Testis (tissue), 3 donors: ENCODE data around the gene GRM4. TPM values are rescaled to one million over a fixed set of nuclear protein-coding genes. Genes with fewer than 3 reads are reported as not detected.

Experiments
- DNase-seq: peaks from one replicate; pipeline ENCODE4 v3.0.0-alpha.2; 2019
- H3K27ac ChIP-seq, 2 donors: fragments of 200-600 bp; sonication (generic); one replicate each; pipeline ENCODE4 v1.5.1; 2019
- H3K27me3 ChIP-seq: fragments of 200-600 bp; sonication (generic); one replicate; pipeline ENCODE4 v1.5.1; 2019
- H3K36me3 ChIP-seq: fragments of 200-600 bp; sonication (generic); one replicate; pipeline ENCODE4 v1.5.1; 2017; ENCODE audit warnings: low read depth; ENCODE audit errors: missing control alignments
- H3K4me1 ChIP-seq: fragments of 200-600 bp; sonication (generic); one replicate; pipeline ENCODE4 v1.5.1; 2019
- H3K4me3 ChIP-seq, 2 donors: fragments of 200-600 bp; sonication (generic); one replicate each; pipeline ENCODE4 v1.5.1; 2017 to 2019
- H3K9me3 ChIP-seq: fragments of 200-600 bp; sonication (generic); one replicate; pipeline ENCODE4 v1.5.1; 2017
- POLR2A ChIP-seq: fragments of 450-650 bp; IDR thresholded peaks from one replicate; pipeline ENCODE4 v1.6.1; 2017; ENCODE audit warnings: antibody characterized with exemption, mild to moderate bottlenecking, moderate library complexity
- WGBS, 2 donors: methylation state at CpG; one replicate each; pipeline ENCODE4 v1.1.5; 2018; 5-methylcytosine and 5-hydroxymethylcytosine counted together
- intact Hi-C: fragments of 100-400 bp; cut with DNase I; formaldehyde crosslinking; loops from one replicate; pipeline ENCODE4 v1.15.1; 2023; ENCODE audit warnings: low total_unique reads
- polyA plus RNA-seq: library from polyadenylated mRNA; stranded (reverse); fragments of 350-450 nt; fragmentation: Illumina TruSeq; extraction: RNeasy Lipid Tissue Mini Kit (QIAGEN cat#74804); gene quantifications from one replicate; pipeline ENCODE4 v1.2.3, GENCODE V29; 2014; ENCODE audit warnings: low read depth, low replicate concordance; ENCODE audit not compliant: insufficient read depth
- total RNA-seq, 2 donors: library from RNA; depleted of rRNA; stranded (reverse); fragments of >200 nt; gene quantifications; one replicate each; pipeline ENCODE4 v1.2.3, GENCODE V29; 2016
- TF ChIP-seq, protein P1 (sequence below), 3 experiments: fragments of 450-650 bp in 2 of 3; fragments of 200-600 bp in 1 of 3; sonication (generic) in 1 of 3; IDR thresholded peaks; one replicate each; pipeline ENCODE4 v1.5.1; 2016 to 2019; ENCODE audit warnings: antibody characterized with exemption in 3 of 3, mild to moderate bottlenecking in 2 of 3, moderate library complexity in 1 of 3

Gene GRM4
- total and polyA plus RNA-seq, 3 donors from 2014 or later: 1.6 to 3.5 (median 3.5) TPM

DNA sequence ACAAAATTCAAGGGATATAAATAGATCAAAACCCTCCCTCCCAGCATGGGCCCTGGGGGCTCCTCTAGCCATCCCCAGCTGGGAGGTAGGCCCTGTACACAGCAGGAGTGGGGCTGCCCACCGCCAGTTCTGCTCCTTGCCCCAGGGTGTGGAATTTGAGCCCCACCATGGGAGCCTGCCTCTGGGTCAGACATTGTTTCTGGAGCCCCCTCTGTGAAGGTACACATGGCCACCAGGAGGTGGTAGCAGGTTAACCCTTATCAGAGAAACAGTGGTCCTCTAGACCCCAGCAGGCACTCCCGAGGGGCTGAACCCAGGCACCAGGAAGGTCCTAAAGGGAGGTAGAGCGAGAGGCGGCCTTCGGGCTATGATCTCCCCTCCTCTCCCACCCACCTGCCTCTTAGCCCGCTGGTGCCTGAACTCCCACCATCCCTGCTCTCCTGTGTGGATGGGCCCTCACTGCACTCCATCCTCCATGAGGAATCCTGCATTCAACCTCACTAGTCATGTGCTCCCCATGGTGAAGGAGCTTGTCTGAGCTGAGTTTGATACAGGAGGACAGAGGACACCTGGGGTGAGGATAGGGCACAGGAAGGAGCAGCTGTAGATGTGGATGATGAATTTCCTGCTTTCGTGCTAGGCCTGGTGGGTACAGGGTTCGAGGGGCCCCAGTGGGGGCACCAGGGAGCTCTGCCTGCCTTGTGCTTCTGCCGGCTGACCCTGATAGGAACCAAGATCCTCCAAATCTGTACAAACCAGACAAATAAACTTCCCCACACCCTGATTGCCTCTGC, 114.9 kb downstream of the GRM4 start:
- H3K4me1 ChIP-seq: no peaks in the 10 kb centered on the region
- no peaks in the 10 kb centered on the region for H3K36me3 ChIP-seq
- H3K4me3 ChIP-seq: no peak overlapping the region
- no peaks in the 10 kb centered on the region for H3K9me3 ChIP-seq
- WGBS, 2 donors: 80 to 89% methylated on average over 7 to 9 of the region's 9 CpGs
- DNase-seq: no peak
- intact Hi-C loops: no loop called here
- TF ChIP-seq, protein P1, sequence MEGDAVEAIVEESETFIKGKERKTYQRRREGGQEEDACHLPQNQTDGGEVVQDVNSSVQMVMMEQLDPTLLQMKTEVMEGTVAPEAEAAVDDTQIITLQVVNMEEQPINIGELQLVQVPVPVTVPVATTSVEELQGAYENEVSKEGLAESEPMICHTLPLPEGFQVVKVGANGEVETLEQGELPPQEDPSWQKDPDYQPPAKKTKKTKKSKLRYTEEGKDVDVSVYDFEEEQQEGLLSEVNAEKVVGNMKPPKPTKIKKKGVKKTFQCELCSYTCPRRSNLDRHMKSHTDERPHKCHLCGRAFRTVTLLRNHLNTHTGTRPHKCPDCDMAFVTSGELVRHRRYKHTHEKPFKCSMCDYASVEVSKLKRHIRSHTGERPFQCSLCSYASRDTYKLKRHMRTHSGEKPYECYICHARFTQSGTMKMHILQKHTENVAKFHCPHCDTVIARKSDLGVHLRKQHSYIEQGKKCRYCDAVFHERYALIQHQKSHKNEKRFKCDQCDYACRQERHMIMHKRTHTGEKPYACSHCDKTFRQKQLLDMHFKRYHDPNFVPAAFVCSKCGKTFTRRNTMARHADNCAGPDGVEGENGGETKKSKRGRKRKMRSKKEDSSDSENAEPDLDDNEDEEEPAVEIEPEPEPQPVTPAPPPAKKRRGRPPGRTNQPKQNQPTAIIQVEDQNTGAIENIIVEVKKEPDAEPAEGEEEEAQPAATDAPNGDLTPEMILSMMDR (IDR thresholded peaks at IDR 0.05): no peak
- no peak for TF ChIP-seq POLR2A
- no peaks in the 10 kb centered on the region for H3K27me3 ChIP-seq
- no peak overlapping the region for H3K27ac ChIP-seq

DNA sequence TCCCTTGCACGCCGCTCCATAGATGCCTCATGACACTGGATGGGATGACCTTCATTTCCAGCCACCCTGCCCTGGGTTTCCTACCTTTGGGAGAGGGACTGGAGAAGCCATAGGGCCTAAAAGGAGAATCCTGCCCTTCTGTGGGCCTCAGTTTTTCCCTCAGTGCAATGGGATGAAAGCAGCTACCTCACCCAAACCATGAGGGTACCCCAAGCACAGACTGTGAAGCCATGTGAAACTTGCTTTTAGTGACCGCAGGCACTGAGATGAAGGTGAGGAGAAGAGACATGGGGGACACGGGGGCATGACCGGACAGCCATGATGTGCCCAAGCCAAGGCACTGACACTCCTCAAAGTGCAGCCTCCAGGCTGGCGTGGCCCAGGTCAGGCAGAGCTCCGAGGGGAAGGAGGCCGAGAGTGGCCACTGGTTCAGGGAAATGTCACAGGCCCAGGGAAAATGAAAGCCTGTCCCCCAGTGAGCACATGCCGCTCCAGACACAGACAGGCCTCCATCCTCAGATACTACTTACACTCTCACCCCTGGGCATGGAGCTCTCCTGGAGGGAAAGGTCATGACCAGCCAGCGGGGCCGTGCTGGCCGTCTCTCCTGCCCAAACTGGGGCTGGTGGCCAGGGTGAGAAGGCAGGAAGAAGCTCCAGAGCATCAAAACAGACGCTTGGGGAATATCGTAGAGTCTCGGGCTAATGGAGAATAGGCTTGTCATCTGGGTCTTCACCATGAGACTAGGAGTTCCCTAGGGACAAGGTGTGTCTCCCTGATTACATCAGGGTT, 116.2 kb downstream of the GRM4 start:
- no peaks in the 10 kb centered on the region for H3K27me3 ChIP-seq

DNA sequence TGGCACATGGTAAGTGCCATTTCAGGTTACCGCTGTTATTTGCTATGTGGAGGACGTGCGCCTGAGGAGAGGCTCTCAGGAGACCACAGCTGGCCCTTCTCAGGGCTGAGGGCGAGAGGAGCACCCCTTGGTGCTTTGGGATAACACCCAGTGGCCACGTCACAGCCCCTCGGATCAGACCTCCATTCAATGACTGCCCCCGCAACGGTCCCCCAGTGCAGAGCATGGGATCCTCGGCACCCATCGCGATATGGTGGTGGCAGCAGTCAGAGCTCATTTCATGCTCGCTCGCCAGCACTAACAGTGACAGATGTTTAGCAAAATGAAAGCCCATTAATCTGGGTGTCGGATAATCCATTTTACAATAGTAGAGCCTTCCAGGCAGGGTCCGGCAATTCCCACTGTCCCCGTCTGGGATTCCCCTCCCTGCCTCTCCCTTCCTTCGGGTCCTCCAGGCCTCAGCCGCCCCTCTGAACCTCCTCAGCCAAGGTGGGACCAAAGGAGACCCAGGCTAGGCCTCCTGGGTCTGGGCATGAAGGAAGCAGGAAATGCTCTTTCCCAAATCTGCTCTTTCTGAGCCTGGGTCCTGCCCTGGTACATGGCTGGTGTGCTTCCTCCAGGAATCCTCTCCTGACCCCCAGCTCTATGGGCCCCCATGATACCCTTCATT, 117.1 kb downstream of the GRM4 start:
- Histone ChIP-seq H3K27ac (no peak overlapping the region), H3K4me1 (no peaks in the 10 kb centered on the region), H3K27me3 (no peaks in the 10 kb centered on the region), H3K36me3 (no peaks in the 10 kb centered on the region), H3K9me3 (no peaks in the 10 kb centered on the region), H3K4me3 (no peak overlapping the region)
- intact Hi-C loops: loop anchor here (10.0 kb wide), 1 partner anchor 254 kb away; no protein-coding TSS in a partner anchor
- 91 to 93% methylated on average over 17 to 18 of the region's 18 CpGs for WGBS, 2 donors
- TF ChIP-seq POLR2A: no peak
- TF ChIP-seq, protein P1 (IDR thresholded peaks at IDR 0.05): no peak
- no peak for DNase-seq

More for the DNA sequence above, 116.2 kb downstream of the GRM4 start:
- Histone ChIP-seq H3K4me3 (no peak overlapping the region), H3K9me3 (no peaks in the 10 kb centered on the region), H3K36me3 (no peaks in the 10 kb centered on the region), H3K4me1 (no peaks in the 10 kb centered on the region), H3K27ac (no peak overlapping the region)
- 91 to 95% methylated on average over 12 to 15 of the region's 15 CpGs for WGBS, 2 donors
- intact Hi-C loops: loop anchor here (10.0 kb wide), 1 partner anchor 255 kb away; no protein-coding TSS in a partner anchor
- no peak for TF ChIP-seq POLR2A
- TF ChIP-seq, protein P1 (IDR thresholded peaks at IDR 0.05): no peak
- DNase-seq: no peak

DNA sequence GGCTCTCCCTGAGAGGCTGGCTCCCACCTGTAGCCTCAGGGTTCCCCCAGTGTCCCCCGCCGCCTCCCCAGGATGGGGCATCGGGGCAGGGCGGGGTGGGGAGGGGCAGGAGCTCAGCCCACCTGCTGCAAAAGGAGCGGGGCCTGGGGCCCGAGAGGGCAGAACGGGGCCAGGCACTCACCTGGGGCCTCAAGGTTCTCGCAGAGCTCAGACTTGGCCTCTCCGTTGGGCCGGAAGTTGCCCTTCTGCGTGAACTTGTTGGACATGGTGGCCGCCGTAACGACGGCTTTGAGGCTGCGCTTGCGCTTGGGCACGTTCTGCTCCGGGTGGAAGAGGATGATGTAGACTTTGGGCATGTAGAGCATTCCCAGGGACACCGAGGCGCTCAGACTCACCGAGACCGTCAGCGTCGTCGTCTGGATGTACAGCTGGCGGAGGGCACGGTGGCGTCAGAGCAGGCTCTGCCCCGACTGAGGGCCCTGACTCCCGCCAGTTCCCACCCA, 117.9 kb downstream of the GRM4 start:
- intact Hi-C loops: loop anchor here (10.0 kb wide), 1 partner anchor 253 kb away; no protein-coding TSS in a partner anchor
- no peaks in the 10 kb centered on the region for H3K27me3 ChIP-seq

More for the DNA sequence above, 117.9 kb downstream of the GRM4 start:
- 84 to 93% methylated on average over 5 to 31 of the region's 31 CpGs for WGBS, 2 donors
- no peak overlapping the region for H3K4me3 ChIP-seq
- H3K27ac ChIP-seq: no peak overlapping the region
- no peak for TF ChIP-seq POLR2A
- TF ChIP-seq, protein P1 (IDR thresholded peaks at IDR 0.05): no peak
- no peaks in the 10 kb centered on the region for H3K9me3 ChIP-seq
- no peak for DNase-seq
- no peaks in the 10 kb centered on the region for H3K36me3 ChIP-seq
- H3K4me1 ChIP-seq: no peaks in the 10 kb centered on the region
